HCT116 (cell line): ENCODE results near the gene CNDP1.

ENCODE experiments used
- ATF3 ChIP-seq: IDR thresholded peaks from 2 replicates; pipeline ENCODE4 v1.6.1; 2012
- CTCF ChIP-seq, 3 experiments: fragments of 200-600 bp in 1 of 3; sonication (generic) in 1 of 3; IDR thresholded peaks in 2 of 3; conservative IDR thresholded peaks in 1 of 3; 2 replicates each; pipeline ENCODE4 v1.5.1; 2012 to 2017; ENCODE audit warnings: low read depth in 2 of 3, low read length in 2 of 3, antibody characterized with exemption in 1 of 3, borderline replicate concordance in 1 of 3, control low read depth in 1 of 3, mild to moderate bottlenecking in 1 of 3, mixed read lengths in 1 of 3, mixed run types in 1 of 3, moderate library complexity in 1 of 3; ENCODE audit not compliant: insufficient read depth in 1 of 3
- EGR1 ChIP-seq: IDR thresholded peaks from 2 replicates; pipeline ENCODE4 v1.6.1; 2012; ENCODE audit warnings: low read depth
- EZH2 ChIP-seq: fragments of 200-600 bp; sonication (generic); IDR thresholded peaks from 2 replicates; pipeline ENCODE4 v1.6.1; 2017; ENCODE audit warnings: antibody characterized with exemption, mixed run types
- EZH2phosphoT487 ChIP-seq: fragments of 200-600 bp; IDR thresholded peaks from 2 replicates; pipeline ENCODE4 v1.6.1; 2018; ENCODE audit warnings: antibody characterized with exemption, borderline replicate concordance
- POLR2A ChIP-seq: IDR thresholded peaks from 2 replicates; pipeline ENCODE4 v1.7.0; 2011; ENCODE audit warnings: borderline replicate concordance; ENCODE audit not compliant: insufficient read depth, insufficient read length; ENCODE audit errors: extremely low read depth
- POLR2AphosphoS5 ChIP-seq: IDR thresholded peaks from 2 replicates; pipeline ENCODE4 v1.6.1; 2011; ENCODE audit warnings: mild to moderate bottlenecking, low read depth, low read length, moderate library complexity
- RAD21 ChIP-seq: IDR thresholded peaks from 2 replicates; pipeline ENCODE4 v1.6.1; 2012; ENCODE audit warnings: low read depth, mild to moderate bottlenecking
- REST ChIP-seq: IDR thresholded peaks from 2 replicates; pipeline ENCODE4 v1.6.1; 2012; ENCODE audit warnings: low read depth
- SP1 ChIP-seq: IDR thresholded peaks from 2 replicates; pipeline ENCODE4 v1.6.1; 2012; ENCODE audit warnings: low read depth
- YY1 ChIP-seq: IDR thresholded peaks from 2 replicates; pipeline ENCODE4 v1.6.1; 2011; ENCODE audit warnings: low read length, low read depth, moderate library complexity, mild to moderate bottlenecking; ENCODE audit not compliant: insufficient replicate concordance; ENCODE audit errors: extremely low read depth
- ZFX ChIP-seq: fragments of 450-650 bp; IDR thresholded peaks from 2 replicates; pipeline ENCODE4 v1.6.1; 2017
- TF ChIP-seq, protein P1 (sequence below): IDR thresholded peaks from 2 replicates; pipeline ENCODE4 v1.6.1; 2012

DNA sequence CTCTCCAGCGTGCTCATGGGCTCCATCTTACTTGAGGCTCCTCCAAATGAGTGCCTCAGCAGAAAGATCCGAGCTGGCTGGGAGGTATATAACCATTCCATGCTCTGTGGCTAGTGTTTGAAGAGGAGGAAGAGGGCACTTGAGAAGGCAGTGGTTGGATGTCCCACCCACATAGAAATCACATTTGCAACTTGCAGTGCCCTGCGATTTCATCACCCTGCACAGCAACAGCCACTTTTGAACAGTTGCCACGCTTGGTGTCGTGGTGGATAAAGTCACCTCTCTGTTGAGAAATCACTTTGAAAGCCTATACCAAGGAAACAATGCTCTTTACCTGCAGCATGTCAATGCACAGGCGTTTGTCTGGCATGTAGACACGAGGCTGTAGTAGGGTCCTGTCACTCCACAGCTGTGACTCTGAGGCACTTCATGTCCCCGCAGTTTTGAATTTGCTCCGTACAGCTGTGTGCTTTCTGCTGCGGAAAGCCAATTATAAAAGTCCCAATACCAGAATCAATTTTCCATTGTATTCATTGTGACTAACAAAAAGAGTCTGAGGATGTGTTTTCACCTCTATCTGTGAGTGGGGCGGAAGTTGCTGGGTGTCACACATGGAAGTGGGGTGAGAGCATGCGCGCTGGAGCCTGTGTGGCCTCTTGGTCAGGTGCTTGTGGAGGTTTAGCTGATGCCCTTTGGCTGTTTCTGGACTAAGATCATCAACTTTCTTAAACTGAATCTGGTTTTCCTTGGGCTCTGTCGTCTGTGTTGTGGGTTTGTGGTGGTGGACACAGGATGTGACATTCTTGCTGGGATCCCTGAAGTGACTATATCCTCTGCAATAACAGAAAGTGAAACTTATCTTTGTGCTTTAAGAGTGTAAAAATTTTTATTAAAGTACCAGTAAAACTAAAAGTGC lies 35.3 kb upstream of the CNDP1 start:
- TF ChIP-seq CTCF (IDR thresholded peaks at IDR 0.05 in 2 of 3, conservative IDR thresholded peaks at IDR 0.05 in 1 of 3; ENCODE audit: borderline replicate concordance in 1 of 3, insufficient read depth in 1 of 3, low read depth in 2 of 3, low read length in 2 of 3) (no peak), ZFX (no peak), POLR2A (no peak), ATF3 (no peak), RAD21 (no peak), SP1 (no peak), EZH2phosphoT487 (no peak), EGR1 (no peak), YY1 (no peak), EZH2 (no peak), REST (no peak), POLR2AphosphoS5 (no peak)
- TF ChIP-seq, protein P1, sequence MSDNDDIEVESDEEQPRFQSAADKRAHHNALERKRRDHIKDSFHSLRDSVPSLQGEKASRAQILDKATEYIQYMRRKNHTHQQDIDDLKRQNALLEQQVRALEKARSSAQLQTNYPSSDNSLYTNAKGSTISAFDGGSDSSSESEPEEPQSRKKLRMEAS = no peak
